ENCODE measurements around the gene AGAP1. TPM values are rescaled to one million over a fixed set of nuclear protein-coding genes. Genes with fewer than 3 reads are reported as not detected.

The AGAP1 gene
- total RNA-seq, 1 donor from 2014 or later, result 36.2 TPM

DNA sequence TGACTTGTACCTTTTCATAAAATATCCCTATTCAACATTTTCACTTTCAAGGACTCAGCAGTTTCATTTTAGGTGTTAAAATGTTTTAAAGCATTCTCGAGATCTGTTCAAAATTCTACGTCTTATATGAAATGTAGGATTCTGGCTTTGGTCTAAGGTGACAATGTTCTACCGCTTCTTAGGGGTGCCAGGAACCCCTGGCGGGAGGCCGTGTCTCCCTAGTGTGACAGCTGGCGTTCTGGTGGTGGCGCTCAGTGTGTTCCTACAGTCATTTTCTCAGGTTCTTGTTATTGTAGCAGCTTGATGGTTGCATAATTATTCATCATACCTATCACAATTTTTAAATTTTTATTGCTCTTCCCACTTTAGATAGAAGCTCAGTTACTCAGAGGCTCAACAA is 204.6 kb downstream of the AGAP1 start:
- H3K4me3 ChIP-seq, result no peak overlapping the region
- no peak overlapping the region for H3K27ac ChIP-seq
- no peaks in the 10 kb centered on the region for H3K36me3 ChIP-seq
- H3K9me3 ChIP-seq, result no peaks in the 10 kb centered on the region
- no peaks in the 10 kb centered on the region for H3K27me3 ChIP-seq (ENCODE audit: low read depth)
- no peaks in the 10 kb centered on the region for H3K4me1 ChIP-seq
- ATAC-seq, result no peak
- intact Hi-C loops (cut with DNase I), result no loop called here
- no peak for DNase-seq
- TF ChIP-seq, protein P1, sequence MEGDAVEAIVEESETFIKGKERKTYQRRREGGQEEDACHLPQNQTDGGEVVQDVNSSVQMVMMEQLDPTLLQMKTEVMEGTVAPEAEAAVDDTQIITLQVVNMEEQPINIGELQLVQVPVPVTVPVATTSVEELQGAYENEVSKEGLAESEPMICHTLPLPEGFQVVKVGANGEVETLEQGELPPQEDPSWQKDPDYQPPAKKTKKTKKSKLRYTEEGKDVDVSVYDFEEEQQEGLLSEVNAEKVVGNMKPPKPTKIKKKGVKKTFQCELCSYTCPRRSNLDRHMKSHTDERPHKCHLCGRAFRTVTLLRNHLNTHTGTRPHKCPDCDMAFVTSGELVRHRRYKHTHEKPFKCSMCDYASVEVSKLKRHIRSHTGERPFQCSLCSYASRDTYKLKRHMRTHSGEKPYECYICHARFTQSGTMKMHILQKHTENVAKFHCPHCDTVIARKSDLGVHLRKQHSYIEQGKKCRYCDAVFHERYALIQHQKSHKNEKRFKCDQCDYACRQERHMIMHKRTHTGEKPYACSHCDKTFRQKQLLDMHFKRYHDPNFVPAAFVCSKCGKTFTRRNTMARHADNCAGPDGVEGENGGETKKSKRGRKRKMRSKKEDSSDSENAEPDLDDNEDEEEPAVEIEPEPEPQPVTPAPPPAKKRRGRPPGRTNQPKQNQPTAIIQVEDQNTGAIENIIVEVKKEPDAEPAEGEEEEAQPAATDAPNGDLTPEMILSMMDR (IDR thresholded peaks at IDR 0.05), result no peak

DNA sequence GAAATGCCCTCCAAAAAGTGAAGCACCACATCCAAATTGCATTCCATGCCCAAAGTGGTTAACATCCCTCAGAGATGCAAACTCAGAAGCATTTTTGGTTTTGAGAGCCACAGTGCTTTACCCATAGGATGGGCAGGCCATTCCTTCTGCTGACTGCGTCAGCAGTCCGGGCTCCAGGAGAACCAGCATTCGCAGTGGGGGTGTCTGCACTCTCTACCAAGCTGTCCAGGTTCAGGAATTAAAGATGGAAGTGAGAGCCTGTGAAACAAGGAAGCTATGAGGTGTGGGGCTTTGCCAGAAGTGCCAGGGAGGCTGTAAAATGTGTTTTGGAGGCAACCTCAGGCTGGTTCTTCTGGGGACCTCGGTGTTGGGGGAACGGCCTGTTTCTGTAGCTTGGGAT is 205.7 kb downstream of the AGAP1 start:
- H3K4me1 ChIP-seq, result no peaks in the 10 kb centered on the region
- no peaks in the 10 kb centered on the region for H3K36me3 ChIP-seq
- no peaks in the 10 kb centered on the region for H3K27me3 ChIP-seq (ENCODE audit: low read depth)
- no peak overlapping the region for H3K27ac ChIP-seq
- TF ChIP-seq, protein P1 (IDR thresholded peaks at IDR 0.05), result no peak
- intact Hi-C loops (cut with DNase I), result no loop called here
- no peak for DNase-seq
- no peak for ATAC-seq
- H3K9me3 ChIP-seq, result no peaks in the 10 kb centered on the region
- no peak overlapping the region for H3K4me3 ChIP-seq

- H3K4me3 ChIP-seq, result no peak overlapping the region
- ATAC-seq (no peak), DNase-seq (no peak)
- H3K36me3 ChIP-seq, result no peaks in the 10 kb centered on the region
- no peaks in the 10 kb centered on the region for H3K9me3 ChIP-seq
- no peak overlapping the region for H3K27ac ChIP-seq
- H3K27me3 ChIP-seq (ENCODE audit: low read depth), result no peaks in the 10 kb centered on the region
- intact Hi-C loops (cut with DNase I), result no loop called here
- no peaks in the 10 kb centered on the region for H3K4me1 ChIP-seq
- TF ChIP-seq, protein P1 (IDR thresholded peaks at IDR 0.05), result no peak
Measured at GRCh38 chr2:235701206-235701981, 207.6 kb downstream of the AGAP1 start.

- no peaks in the 10 kb centered on the region for H3K9me3 ChIP-seq
- no peak overlapping the region for H3K27ac ChIP-seq
- ATAC-seq (no peak), DNase-seq (no peak)
- H3K36me3 ChIP-seq, result no peaks in the 10 kb centered on the region
- H3K4me1 ChIP-seq, result no peaks in the 10 kb centered on the region
- intact Hi-C loops (cut with DNase I), result no loop called here
- TF ChIP-seq, protein P1 (IDR thresholded peaks at IDR 0.05), result no peak
- H3K4me3 ChIP-seq, result no peak overlapping the region
- H3K27me3 ChIP-seq (ENCODE audit: low read depth), result no peaks in the 10 kb centered on the region
Measured at GRCh38 chr2:235702186-235702585, 208.3 kb downstream of the AGAP1 start.

DNA sequence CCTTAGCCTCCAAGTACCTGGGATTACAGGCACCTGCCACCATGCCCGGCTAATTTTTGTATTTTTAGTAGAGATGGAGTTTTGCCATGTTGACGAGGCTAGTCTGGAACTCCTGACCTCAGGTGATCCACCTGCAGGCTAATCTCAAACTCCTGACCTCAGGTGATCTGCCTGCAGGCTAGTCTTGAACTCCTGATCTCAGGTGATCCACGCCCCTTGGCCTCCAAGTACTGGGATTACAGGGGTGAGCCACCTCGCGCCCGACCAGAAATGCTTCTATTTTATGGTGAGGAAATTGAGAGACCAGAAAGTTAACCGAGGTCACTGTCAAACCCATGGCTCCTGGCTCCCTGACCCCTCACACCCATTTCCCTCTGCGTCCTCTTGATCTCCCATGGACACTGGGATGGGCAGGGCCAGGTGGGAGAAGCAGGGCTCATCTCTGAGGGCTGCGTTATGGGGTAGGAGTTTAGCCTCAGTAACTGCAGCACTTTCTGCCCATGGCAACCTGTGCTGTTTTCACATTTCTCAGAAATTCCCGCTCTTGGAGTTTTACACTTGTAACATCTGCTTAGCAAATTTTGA is 210.0 kb downstream of the AGAP1 start:
- no peaks in the 10 kb centered on the region for H3K27me3 ChIP-seq (ENCODE audit: low read depth)
- TF ChIP-seq, protein P1 (IDR thresholded peaks at IDR 0.05), result no peak
- intact Hi-C loops (cut with DNase I), result no loop called here
- H3K4me1 ChIP-seq, result peaks cover 1% of the 10 kb centered on the region
- H3K36me3 ChIP-seq, result no peaks in the 10 kb centered on the region
- ATAC-seq, result no peak
- DNase-seq, result no peak
- H3K4me3 ChIP-seq, result no peak overlapping the region
- H3K9me3 ChIP-seq, result no peaks in the 10 kb centered on the region
- no peak overlapping the region for H3K27ac ChIP-seq

All from lower lobe of right lung (tissue), 2 donors.